HG03565 (cell line): ENCODE results near the gene MCCD1.
A peak's percentile ranks its signal among the peaks of the same experiment; 100 is the strongest.

Source experiments
- ATAC-seq: cut with Tn5 transposase; IDR thresholded peaks from one replicate; pipeline ENCODE4 v1.9.1; 2021; ENCODE audit warnings: mild to moderate bottlenecking, moderate library complexity; ENCODE audit not compliant: unreplicated experiment

The MCCD1 gene

GRCh38 chr6:31510007-31510406 lies 18.8 kb upstream of the MCCD1 start:
- no peak for ATAC-seq

GRCh38 chr6:31513456-31514165 lies 15.2 kb upstream of the MCCD1 start:
- ATAC-seq: no peak

- no peak for ATAC-seq
Measured at GRCh38 chr6:31521835-31522234, 6.9 kb upstream of the MCCD1 start.

GRCh38 chr6:31525553-31525931 lies 3.2 kb upstream of the MCCD1 start:
- ATAC-seq: no peak

GRCh38 chr6:31525932-31526591 lies 2.7 kb upstream of the MCCD1 start:
- ATAC-seq: no peak

- ATAC-seq: no peak
Measured at GRCh38 chr6:31528307-31528777, 420 bp upstream of the MCCD1 start.

GRCh38 chr6:31529329-31530150 lies 778 bp downstream of the MCCD1 start:
- no peak for ATAC-seq

GRCh38 chr6:31530659-31531058 lies 1.9 kb downstream of the MCCD1 start:
- no peak for ATAC-seq

- no peak for ATAC-seq
Measured at GRCh38 chr6:31531162-31531561, 2.4 kb downstream of the MCCD1 start.

- no peak for ATAC-seq
Measured at GRCh38 chr6:31531771-31532643, 3.2 kb downstream of the MCCD1 start.

GRCh38 chr6:31532644-31533454 lies 4.1 kb downstream of the MCCD1 start:
- ATAC-seq: no peak

- no peak for ATAC-seq
Measured at GRCh38 chr6:31533455-31533841, 4.7 kb downstream of the MCCD1 start.

GRCh38 chr6:31534011-31534410 lies 5.2 kb downstream of the MCCD1 start:
- no peak for ATAC-seq

- ATAC-seq: no peak
Measured at GRCh38 chr6:31534521-31535040, 5.8 kb downstream of the MCCD1 start.

- ATAC-seq: no peak
Measured at GRCh38 chr6:31535538-31536324, 7.0 kb downstream of the MCCD1 start.

- no peak for ATAC-seq
Measured at GRCh38 chr6:31538805-31539400, 10.1 kb downstream of the MCCD1 start.

- ATAC-seq: no peak
Measured at GRCh38 chr6:31540640-31541039, 11.9 kb downstream of the MCCD1 start.

GRCh38 chr6:31541059-31541657 lies 12.4 kb downstream of the MCCD1 start:
- peak; percentile 11 for ATAC-seq
